GM19324 (cell line): ENCODE results near the gene NELFE.
A peak's percentile ranks its signal among the peaks of the same experiment; 100 is the strongest.
"Not testable (repeated sequence)": the region's sequence is repeated elsewhere in the genome, so short reads cannot be mapped to it uniquely, and the experiment has no call there.

ENCODE experiments used
- ATAC-seq: cut with Tn5 transposase; IDR thresholded peaks from one replicate; pipeline ENCODE4 v1.9.1; 2021; ENCODE audit warnings: mild to moderate bottlenecking, moderate library complexity; ENCODE audit not compliant: unreplicated experiment, low FRiP score

Gene NELFE, protein sequence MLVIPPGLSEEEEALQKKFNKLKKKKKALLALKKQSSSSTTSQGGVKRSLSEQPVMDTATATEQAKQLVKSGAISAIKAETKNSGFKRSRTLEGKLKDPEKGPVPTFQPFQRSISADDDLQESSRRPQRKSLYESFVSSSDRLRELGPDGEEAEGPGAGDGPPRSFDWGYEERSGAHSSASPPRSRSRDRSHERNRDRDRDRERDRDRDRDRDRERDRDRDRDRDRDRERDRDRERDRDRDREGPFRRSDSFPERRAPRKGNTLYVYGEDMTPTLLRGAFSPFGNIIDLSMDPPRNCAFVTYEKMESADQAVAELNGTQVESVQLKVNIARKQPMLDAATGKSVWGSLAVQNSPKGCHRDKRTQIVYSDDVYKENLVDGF

DNA sequence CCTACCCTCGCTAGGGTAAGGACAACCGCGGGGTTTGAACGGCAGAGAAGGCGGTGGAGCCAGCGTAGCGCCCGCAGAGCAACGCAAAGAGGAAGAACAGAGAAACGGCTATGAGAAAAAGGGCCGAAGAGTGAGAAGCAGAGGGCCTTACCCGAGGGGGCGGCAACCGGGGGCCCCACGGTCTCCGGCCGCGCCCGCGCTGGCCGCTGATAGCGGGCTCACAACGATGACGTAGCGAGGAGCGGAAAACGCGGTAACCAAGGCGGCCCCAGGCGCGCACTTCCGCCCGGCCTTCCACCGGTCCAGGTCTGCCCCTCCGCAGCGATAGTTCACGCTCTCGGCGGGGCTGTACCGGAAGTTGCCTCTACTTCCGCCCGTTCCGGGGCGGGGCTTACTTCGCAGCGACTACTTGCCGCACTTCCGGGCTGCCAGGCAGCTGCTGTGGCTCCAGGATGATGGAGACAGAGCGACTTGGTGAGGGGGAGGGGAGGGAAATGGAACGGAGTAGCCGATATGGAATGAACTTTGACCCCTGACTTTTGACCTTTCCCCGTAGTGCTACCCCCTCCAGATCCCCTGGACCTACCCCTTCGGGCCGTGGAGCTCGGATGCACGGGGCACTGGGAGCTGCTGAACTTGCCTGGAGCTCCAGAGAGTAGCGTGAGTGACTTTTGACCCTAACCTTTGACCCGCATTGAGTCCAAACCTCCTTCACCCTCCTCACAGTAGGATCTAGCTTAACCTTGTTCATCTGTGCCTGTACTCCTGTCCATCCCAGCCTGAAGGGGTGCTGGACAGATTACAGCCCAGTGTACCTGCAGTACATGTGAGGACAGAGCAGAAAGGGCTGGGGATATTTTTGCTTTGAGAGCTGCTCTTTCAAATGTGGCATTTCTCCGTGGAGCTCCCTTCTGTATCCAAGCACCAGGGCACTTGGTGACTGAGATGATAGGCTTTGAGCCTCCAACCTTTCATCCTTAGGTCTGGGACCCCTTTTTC is at the start of gene NELFE, which contains the start of gene SKIC2:
Gene NELFE (minus strand): TSS at position 231 of the 999 bp plus-strand sequence. CDS start 525 bp downstream, outside the sequence.
Gene SKIC2 (plus strand): TSS at position 435 of the 999 bp plus-strand sequence. CDS start 18 bp downstream, at position 453.
- peak; percentile 97 for ATAC-seq

DNA sequence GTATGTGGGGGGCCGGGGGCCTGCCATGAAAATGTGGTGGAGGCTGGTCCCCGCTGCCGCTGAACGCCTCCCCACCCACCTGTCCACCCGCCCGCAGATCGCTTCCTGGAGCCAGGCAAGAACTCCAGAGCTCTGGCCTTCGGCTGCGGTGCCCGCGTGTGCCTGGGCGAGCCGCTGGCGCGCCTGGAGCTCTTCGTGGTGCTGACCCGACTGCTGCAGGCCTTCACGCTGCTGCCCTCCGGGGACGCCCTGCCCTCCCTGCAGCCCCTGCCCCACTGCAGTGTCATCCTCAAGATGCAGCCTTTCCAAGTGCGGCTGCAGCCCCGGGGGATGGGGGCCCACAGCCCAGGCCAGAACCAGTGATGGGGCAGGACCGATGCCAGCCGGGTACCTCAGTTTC is 49.3 kb upstream of the NELFE start:
- not testable (repeated sequence) for ATAC-seq

DNA sequence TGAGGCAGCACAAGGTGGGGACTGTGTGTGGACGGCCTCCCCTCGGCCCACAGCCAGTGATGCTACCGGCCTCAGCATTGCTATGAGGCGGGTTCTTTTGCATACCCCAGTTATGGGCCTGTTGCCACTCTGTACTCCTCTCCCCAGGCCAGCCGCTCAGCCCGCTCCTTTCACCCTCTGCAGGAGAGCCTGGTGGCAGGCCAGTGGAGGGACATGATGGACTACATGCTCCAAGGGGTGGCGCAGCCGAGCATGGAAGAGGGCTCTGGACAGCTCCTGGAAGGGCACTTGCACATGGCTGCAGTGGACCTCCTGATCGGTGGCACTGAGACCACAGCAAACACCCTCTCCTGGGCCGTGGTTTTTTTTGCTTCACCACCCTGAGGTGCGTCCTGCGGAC is 48.3 kb upstream of the NELFE start:
- not testable (repeated sequence) for ATAC-seq

GRCh38 chr6:32005991-32006529 is 47.3 kb upstream of the NELFE start:
- not testable (repeated sequence) for ATAC-seq

DNA sequence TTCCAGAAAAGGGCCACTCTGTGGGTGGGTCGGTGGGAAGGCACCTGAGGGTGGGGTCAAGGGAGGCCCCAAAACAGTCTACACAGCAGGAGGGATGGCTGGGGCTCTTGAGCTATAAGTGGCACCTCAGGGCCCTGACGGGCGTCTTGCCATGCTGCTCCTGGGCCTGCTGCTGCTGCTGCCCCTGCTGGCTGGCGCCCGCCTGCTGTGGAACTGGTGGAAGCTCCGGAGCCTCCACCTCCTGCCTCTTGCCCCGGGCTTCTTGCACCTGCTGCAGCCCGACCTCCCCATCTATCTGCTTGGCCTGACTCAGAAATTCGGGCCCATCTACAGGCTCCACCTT is 46.7 kb upstream of the NELFE start:
- ATAC-seq, result not testable (repeated sequence)

- not testable (repeated sequence) for ATAC-seq
Observed at GRCh38 chr6:32004864-32005537, 46.2 kb upstream of the NELFE start.

- not testable (repeated sequence) for ATAC-seq
Observed at GRCh38 chr6:32004393-32004792, 45.6 kb upstream of the NELFE start.

GRCh38 chr6:32003301-32003700 is 44.5 kb upstream of the NELFE start:
- ATAC-seq, result not testable (repeated sequence)

GRCh38 chr6:32002546-32003268 is 43.9 kb upstream of the NELFE start:
- not testable (repeated sequence) for ATAC-seq

DNA sequence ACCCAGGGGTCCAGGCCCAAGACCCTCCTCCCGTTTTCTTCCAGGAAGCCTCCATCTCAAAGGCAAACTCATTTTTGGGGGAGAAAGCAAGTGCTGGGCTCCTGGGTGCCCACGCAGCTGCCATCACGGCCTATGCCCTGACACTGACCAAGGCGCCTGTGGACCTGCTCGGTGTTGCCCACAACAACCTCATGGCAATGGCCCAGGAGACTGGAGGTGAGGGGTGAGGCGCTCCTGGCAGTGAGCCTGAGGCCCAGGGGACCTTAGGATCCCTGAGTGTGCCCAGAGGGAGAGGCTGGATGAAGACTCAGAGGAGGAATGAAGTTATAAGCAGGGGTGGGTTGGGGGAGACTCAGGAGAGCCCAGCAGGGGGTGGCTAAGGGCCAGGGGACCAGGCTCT is 37.6 kb upstream of the NELFE start:
- not testable (repeated sequence) for ATAC-seq

- ATAC-seq, result not testable (repeated sequence)
Observed at GRCh38 chr6:31994421-31994820, 35.6 kb upstream of the NELFE start.

DNA sequence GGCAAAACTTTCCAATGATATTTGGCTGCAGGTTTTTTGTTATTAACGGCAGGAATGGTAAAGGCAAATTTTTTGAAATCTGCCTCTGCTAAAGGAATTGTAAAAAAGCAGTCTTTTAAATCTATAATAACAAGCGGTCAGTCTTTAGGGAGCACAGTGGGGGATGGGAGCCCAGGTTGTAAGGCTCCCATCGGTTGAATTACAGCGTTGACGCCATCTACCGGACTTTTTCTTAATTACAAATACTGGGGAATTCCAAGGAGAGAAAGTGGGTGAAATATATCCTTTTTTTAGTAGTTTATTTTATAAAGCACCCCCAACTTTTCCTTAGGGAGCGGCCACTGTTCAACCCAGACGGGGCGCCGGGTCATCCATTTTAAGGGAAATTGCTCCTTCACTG is 30.6 kb upstream of the NELFE start:
- ATAC-seq, result not testable (repeated sequence)

- not testable (repeated sequence) for ATAC-seq
Observed at GRCh38 chr6:31981744-31982143, 23.0 kb upstream of the NELFE start, which contains the start of gene C4A. Gene C4A, plus strand, starts transcription at chr6:31982057. Its CDS starts 51 bp downstream, at chr6:31982108.

DNA sequence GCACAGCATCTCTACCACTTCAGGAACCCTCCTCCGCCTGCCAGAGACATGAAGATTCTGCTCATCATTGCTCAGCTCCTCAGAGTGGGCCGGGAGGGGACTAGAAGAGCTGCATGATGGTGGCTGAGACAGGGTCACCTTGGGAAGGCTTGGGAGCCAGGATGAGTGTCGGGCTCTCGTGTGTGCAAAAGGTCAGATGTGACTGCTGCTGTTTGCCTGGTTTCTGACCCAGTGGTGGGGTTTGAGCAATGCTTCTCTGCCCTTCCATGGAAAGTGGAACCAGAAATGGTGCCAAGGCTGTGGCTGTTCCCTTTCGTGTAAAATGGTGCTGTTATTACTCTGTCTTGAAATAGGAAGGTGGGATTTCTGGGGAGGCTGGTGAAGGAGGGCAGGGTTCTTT is 22.2 kb upstream of the NELFE start:
- not testable (repeated sequence) for ATAC-seq

- not testable (repeated sequence) for ATAC-seq
Observed at GRCh38 chr6:31980195-31980876, 21.6 kb upstream of the NELFE start.

DNA sequence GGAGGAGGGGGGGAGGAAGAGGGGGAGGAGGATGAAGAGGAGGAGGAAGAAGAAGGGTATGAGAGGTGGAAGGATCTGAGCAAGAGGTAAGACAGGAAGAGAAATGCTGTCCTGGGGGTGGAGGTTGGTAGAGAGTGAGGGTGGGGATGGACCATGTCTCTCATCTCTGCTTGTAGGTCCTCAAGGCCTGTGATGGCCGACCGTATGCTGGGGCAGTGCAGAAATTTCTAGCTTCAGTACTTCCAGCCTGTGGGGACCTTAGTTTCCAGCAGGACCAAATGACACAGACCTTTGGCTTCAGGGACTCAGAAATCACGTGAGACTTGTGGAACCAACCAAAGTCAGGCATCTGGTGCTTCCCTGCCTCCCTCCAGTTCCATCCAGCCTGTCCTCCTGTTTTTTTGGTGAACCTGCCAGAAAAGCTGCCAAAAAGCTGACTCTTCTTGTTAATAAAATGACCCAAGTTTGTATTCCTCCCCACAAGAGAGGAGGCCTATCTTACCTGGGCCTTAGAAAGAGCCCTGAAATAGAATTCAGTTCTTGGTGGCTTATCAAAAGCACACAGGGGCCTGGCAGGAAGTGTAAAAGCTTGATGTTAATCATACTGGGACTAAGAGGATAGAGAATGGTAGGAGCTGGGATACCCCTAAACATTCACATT is 20.6 kb upstream of the NELFE start:
- no peak for ATAC-seq

- no peak for ATAC-seq
Observed at GRCh38 chr6:31978831-31979230, 20.1 kb upstream of the NELFE start.

DNA sequence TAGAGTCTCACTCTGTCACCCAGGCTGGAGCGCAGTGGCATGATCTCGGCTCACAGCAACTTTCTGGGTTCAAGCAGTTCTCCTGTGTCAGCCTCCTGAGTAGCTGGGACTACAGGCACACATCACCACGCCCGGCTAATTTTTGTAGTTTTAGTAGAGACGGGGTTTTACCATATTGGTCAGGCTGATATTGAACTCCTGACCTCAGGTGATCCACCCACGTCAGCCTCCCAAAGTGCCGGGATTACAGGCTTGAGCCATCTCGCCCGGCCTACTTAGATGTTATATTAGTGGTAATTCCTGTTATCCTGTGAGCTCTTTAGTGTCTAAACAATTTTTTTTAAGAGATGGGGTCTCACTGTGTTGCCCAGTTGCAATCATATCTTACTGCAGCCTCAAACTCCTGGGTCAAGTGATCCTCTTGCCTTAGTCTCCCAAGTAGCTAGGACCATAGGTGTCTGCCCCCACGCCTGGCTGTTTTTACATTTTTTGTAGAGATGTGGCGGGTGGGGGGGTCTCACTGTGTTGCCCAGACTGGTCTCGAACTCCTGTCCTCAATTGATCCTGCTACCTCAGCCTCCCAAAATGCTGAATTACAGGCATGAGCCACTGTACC is 19.2 kb upstream of the NELFE start:
- no peak for ATAC-seq
